Posterior vena cava (tissue), 2 donors: ENCODE results near the gene RTF1. TPM values are rescaled to one million over a fixed set of nuclear protein-coding genes. Genes with fewer than 3 reads are reported as not detected.

Experiments used
- DNase-seq: peaks from one replicate; pipeline ENCODE4 v3.0.0-alpha.2; 2020; ENCODE audit warnings: low spot score
- intact Hi-C, 2 donors: fragments of 100-400 bp; cut with DNase I; formaldehyde crosslinking; loops; one replicate each; pipeline versions ENCODE4 v1.14.1 to v1.14.2; 2022 to 2023
- total RNA-seq, 2 donors: library from RNA; stranded (reverse); fragmentation: NEBNext Ultra II Directional; extraction: Animal tissue kit (Norgen Biotek cat#: 25700); gene quantifications; one replicate each; pipeline ENCODE4 v1.2.1, GENCODE V29; 2021
- donor health status: DM: yes; HTN: yes; CAD: no.
- donor health status: DM: yes; HTN: yes; CAD: no.

RTF1 gene
- total RNA-seq, 2 donors from 2014 or later, result 22.9 to 25.6 TPM

DNA sequence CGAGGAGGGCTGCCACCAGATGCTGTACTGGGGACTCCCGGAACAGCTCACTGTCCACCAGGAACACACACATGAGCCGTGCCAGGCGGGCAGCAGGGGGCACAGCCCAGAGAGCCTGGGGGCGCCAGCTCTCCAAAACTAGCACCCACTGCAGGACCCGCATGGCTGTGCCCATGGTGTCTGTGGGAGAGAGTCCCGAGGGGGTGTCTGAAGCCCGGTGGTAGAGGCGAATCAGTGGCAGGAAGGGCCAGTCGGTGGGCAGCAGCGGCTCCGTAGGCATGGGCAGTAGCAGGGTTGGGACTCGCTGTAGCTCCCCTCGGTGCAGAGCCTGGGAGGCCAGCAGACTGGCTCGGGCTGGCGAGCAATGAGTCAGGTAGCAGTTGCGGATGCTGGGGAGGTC is 103.7 kb downstream of the RTF1 start:
- no peak for DNase-seq
- intact Hi-C loops, result no loop called here

DNA sequence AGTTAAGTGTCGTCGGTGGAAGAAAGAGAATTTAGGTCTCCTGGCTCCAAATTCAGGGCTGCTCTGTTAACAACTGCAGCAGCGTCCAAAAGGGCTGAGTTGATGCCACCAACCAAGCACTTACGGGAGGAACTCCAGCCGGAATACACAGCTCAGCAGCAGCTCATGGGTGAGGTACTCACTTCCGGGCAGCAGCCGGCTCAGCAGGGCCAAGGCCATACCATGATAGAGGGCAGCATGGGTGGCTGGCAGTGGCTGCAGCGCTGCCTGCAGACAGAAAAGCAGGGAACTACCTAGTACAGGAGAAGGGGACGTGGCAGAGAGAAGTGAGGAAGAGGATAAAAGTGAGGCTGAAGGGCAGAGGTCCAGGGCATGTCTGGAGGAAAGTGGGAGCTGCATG is 104.7 kb downstream of the RTF1 start:
- intact Hi-C loops, result no loop called here
- no peak for DNase-seq

DNA sequence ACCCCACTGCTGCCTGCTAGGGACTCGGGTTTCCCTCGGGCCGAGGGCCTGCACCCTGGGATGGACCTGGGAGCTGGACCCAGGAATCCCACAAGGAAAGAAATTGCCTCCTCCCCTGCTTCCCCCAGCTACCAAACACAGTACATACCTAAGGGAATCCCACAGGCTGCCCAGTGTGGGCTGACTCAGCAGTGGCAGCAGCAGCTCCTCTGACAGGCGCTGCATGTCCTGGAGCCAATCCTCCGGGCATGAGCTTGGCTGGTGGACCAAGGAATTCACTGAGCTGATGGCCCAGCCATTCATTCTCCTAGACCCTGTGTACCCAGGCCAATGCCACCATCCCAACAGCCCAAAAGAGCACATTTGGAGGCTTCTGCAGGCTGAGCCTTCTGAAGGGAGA is 106.2 kb downstream of the RTF1 start:
- intact Hi-C loops, result no loop called here
- no peak for DNase-seq

DNA sequence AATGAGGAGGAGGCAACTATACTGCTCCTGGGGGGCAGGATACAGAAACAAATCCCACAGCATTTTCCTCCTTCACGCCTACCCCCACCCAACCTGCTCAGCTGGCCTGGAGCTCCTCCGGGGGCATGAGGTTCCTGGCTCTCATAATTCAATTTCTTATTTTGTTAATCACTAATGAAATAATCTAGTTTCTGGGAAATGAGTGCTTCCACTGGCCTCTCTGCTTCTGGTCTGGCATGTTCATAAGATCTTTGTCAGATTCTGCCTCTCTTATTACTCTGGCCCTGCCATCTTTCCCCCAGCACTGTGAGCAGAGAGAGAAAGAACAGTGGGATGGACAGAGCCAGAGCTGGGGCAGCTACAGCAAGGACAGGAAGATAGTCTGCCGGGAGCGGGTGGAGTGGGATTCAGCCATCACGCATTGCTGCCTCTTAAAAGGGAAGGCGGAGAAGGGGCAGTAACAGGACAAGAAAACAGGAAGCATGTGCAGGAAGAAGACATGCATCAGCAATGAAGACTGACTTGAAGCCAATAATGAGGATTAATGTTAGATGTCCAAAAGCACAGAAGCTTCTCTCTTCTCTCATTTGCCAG is 113.6 kb downstream of the RTF1 start:
- no peak for DNase-seq
- intact Hi-C loops, result no loop called here

Other genes starting within 250 kb of the RTF1 start
- not detected for gene EXD1, start 186.3 kb upstream of the RTF1 start, total RNA-seq
- 10 to 100 TPM; 66.9 to 73.8 TPM for gene CHP1, start 185.8 kb upstream of the RTF1 start, total RNA-seq
- gene OIP5, start 84.5 kb upstream of the RTF1 start, total RNA-seq, result under 1 TPM in 1 of 2 donors, not detected in 1; 0.56 TPM
- 1 to 10 TPM; 1.3 to 2.0 TPM for gene NUSAP1, start 84.2 kb upstream of the RTF1 start, total RNA-seq
- 10 to 100 TPM; 10.5 to 13.8 TPM for gene NDUFAF1, start 14.6 kb upstream of the RTF1 start, total RNA-seq
- gene ITPKA, start 76.8 kb downstream of the RTF1 start, total RNA-seq, result under 1 TPM; 0.28 to 0.33 TPM
- under 1 TPM; 0.24 to 0.46 TPM for gene LTK, start 96.7 kb downstream of the RTF1 start, total RNA-seq
- gene RPAP1, start 127.2 kb downstream of the RTF1 start, total RNA-seq, result 10 to 100 TPM; 16.3 to 19.9 TPM
- gene TYRO3, start 142.1 kb downstream of the RTF1 start, total RNA-seq, result 1 to 10 TPM; 5.0 to 8.7 TPM
- gene MGA, start 243.3 kb downstream of the RTF1 start, total RNA-seq, result 10 to 100 TPM; 33.5 to 36.1 TPM